Right atrium auricular region (tissue), 2 donors: Measurements from ENCODE around the gene PTPRN2. TPM values are rescaled to one million over a fixed set of nuclear protein-coding genes. Genes with fewer than 3 reads are reported as not detected.
A peak's percentile ranks its signal among the peaks of the same experiment; 100 is the strongest.

Experiments used
- DNase-seq: peaks from one replicate; pipeline ENCODE4 v3.0.0-alpha.2; 2019; ENCODE audit warnings: low spot score
- H3K27ac ChIP-seq, 2 donors: fragments of 200-600 bp; sonication (generic); 1 replicate in 1 of 2; 2 replicates in 1 of 2; pipeline ENCODE4 v1.5.1; 2016 to 2019
- H3K27me3 ChIP-seq, 2 donors: fragments of 200-600 bp; sonication (generic); one replicate each; pipeline versions ENCODE4 v1.5.1 to v1.6.0; 2017 to 2019
- H3K36me3 ChIP-seq: fragments of 200-600 bp; sonication (generic); one replicate; pipeline ENCODE4 v1.5.1; 2016
- H3K4me1 ChIP-seq, 2 donors: fragments of 200-600 bp; sonication (generic); one replicate each; pipeline versions ENCODE4 v1.5.1 to v1.6.0; 2017 to 2019
- H3K4me3 ChIP-seq, 2 donors: fragments of 200-600 bp; sonication (generic); 1 replicate in 1 of 2; 2 replicates in 1 of 2; pipeline ENCODE4 v1.5.1; 2017 to 2019; ENCODE audit warnings: mild to moderate bottlenecking in 1 of 2, moderate library complexity in 1 of 2
- H3K9me3 ChIP-seq, 2 donors: fragments of 200-600 bp; sonication (generic); one replicate each; pipeline ENCODE4 v1.5.1; 2019
- total RNA-seq, 2 donors: library from RNA; depleted of rRNA; stranded (reverse); fragments of >200 nt; gene quantifications; one replicate each; pipeline ENCODE4 v1.1.0, GENCODE V29; 2016
- TF ChIP-seq, protein P1 (sequence below), 2 donors: fragments of 200-600 bp; sonication (generic); IDR thresholded peaks; one replicate each; pipeline ENCODE4 v1.5.1; 2019; ENCODE audit warnings: antibody characterized with exemption in 2 of 2

The PTPRN2 gene
- total RNA-seq, 2 donors from 2014 or later: 2.6 to 2.7 TPM

GRCh38 chr7:157692460-157693011 is 895.1 kb downstream of the PTPRN2 start:
- TF ChIP-seq, protein P1, sequence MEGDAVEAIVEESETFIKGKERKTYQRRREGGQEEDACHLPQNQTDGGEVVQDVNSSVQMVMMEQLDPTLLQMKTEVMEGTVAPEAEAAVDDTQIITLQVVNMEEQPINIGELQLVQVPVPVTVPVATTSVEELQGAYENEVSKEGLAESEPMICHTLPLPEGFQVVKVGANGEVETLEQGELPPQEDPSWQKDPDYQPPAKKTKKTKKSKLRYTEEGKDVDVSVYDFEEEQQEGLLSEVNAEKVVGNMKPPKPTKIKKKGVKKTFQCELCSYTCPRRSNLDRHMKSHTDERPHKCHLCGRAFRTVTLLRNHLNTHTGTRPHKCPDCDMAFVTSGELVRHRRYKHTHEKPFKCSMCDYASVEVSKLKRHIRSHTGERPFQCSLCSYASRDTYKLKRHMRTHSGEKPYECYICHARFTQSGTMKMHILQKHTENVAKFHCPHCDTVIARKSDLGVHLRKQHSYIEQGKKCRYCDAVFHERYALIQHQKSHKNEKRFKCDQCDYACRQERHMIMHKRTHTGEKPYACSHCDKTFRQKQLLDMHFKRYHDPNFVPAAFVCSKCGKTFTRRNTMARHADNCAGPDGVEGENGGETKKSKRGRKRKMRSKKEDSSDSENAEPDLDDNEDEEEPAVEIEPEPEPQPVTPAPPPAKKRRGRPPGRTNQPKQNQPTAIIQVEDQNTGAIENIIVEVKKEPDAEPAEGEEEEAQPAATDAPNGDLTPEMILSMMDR (IDR thresholded peaks at IDR 0.05): no peak
- H3K27me3 ChIP-seq: peaks cover 5 to 36% of the 10 kb centered on the region in 2 donors
- H3K27ac ChIP-seq: no peak overlapping the region
- H3K4me1 ChIP-seq: peaks cover 0 to 52% of the 10 kb centered on the region in 2 donors
- H3K9me3 ChIP-seq: no peaks in the 10 kb centered on the region
- H3K36me3 ChIP-seq: no peaks in the 10 kb centered on the region
- no peak for DNase-seq
- peak overlapping the region in 1 of 2 donors; percentile 49 for H3K4me3 ChIP-seq

GRCh38 chr7:157691586-157692459 is 895.8 kb downstream of the PTPRN2 start:
- H3K36me3 ChIP-seq: no peaks in the 10 kb centered on the region
- DNase-seq: no peak

DNA sequence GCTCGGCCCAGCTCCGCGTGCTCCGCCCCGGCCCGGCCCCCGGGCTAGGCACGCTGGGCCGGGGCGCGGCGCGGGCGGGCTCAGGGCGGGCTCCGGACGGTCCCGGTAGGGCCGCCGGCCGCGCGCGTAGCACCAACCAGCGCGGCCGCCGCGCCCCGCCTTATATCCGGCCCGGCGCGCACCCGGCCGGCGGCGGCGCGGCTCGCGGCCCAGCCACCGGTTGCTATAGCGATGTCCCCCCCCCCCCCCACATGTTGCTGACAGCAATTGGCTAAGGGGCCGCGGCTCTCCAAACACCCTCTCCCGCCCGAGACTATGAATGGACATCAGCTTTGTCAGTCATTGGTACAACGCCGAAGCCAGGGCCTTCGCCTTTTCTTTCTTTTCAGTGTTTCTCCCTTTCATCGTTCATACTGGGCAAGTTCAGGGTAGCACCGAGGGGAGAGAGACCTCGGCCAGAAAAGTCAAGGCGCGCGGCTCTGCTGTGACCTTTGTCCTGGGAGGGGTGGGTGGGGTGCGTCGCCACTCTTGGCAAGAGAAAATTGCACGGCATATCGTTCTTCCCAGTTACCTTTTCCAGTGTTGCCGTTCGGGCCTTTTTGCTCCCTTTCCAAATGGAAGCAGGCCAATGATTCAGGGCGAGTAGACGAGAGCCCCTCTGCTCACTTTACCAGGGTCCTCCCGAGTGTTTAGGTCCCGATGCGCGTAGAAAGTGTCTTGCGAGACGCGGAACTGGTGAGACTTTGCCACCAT is 896.6 kb downstream of the PTPRN2 start:
- Histone ChIP-seq H3K4me3 (peak overlapping the region; percentile 30 to 54), H3K36me3 (no peaks in the 10 kb centered on the region), H3K27me3 (peaks cover 11 to 41% of the 10 kb centered on the region in 2 donors), H3K9me3 (no peaks in the 10 kb centered on the region), H3K4me1 (peaks cover 0 to 52% of the 10 kb centered on the region in 2 donors), H3K27ac (peak overlapping the region; percentile 10 to 64)
- peak; percentile 86 for DNase-seq
- TF ChIP-seq, protein P1 (IDR thresholded peaks at IDR 0.05): no peak

More at GRCh38 chr7:157691586-157692459, 895.8 kb downstream of the PTPRN2 start:
- peak overlapping the region in 1 of 2 donors; percentile 64 for H3K27ac ChIP-seq
- peaks cover 0 to 52% of the 10 kb centered on the region in 2 donors for H3K4me1 ChIP-seq
- H3K9me3 ChIP-seq: no peaks in the 10 kb centered on the region
- TF ChIP-seq, protein P1 (IDR thresholded peaks at IDR 0.05): no peak
- peak overlapping the region; percentile 30 to 49 for H3K4me3 ChIP-seq
- peaks cover 11 to 36% of the 10 kb centered on the region in 2 donors for H3K27me3 ChIP-seq

- no peak for DNase-seq
- TF ChIP-seq, protein P1 (IDR thresholded peaks at IDR 0.05): no peak
- no peaks in the 10 kb centered on the region for H3K9me3 ChIP-seq
- H3K4me3 ChIP-seq: peak overlapping the region; percentile 30 to 54
- H3K36me3 ChIP-seq: no peaks in the 10 kb centered on the region
- peaks cover 0 to 55% of the 10 kb centered on the region in 2 donors for H3K4me1 ChIP-seq
- peaks cover 11 to 48% of the 10 kb centered on the region in 2 donors for H3K27me3 ChIP-seq
- H3K27ac ChIP-seq: no peak overlapping the region
These were observed 897.4 kb downstream of the PTPRN2 start for GRCh38 chr7:157690058-157690832.
